Activated CD4-positive, alpha-beta memory T cell treated with anti-CD3 and anti-CD28 coated beads for 36 hours (primary cell): Measurements from ENCODE around the gene IFNAR1. TPM values are rescaled to one million over a fixed set of nuclear protein-coding genes. Genes with fewer than 3 reads are reported as not detected.

ENCODE experiments used
- CTCF ChIA-PET: fragments of 350-600 bp; sonication (Branson Sonifier 250); formaldehyde crosslinking; loops from one replicate; lab custom pipeline; 2021; ENCODE audit warnings: antibody characterized with exemption, inconsistent platforms; lab: Charles Lee
- POLR2A ChIA-PET: fragments of 350-600 bp; sonication (Branson Sonifier 250); formaldehyde crosslinking; loops from one replicate; lab custom pipeline; 2021; ENCODE audit warnings: antibody characterized with exemption; lab: Charles Lee
- DNase-seq: peaks from one replicate; pipeline ENCODE4 v3.0.0-alpha.2; 2020
- H3K27ac Mint-ChIP-seq: one replicate; pipeline ENCODE4 v1.8.0; 2021; ENCODE audit warnings: mixed read lengths
- H3K27me3 Mint-ChIP-seq: one replicate; pipeline ENCODE4 v1.8.0; 2021; ENCODE audit warnings: mixed read lengths
- H3K36me3 Mint-ChIP-seq: one replicate; pipeline ENCODE4 v1.8.0; 2021; ENCODE audit warnings: mixed read lengths
- H3K4me1 Mint-ChIP-seq: one replicate; pipeline ENCODE4 v1.8.0; 2021; ENCODE audit warnings: low read depth, mixed read lengths
- H3K4me3 Mint-ChIP-seq: one replicate; pipeline ENCODE4 v1.8.0; 2021; ENCODE audit warnings: mild to moderate bottlenecking, mixed read lengths
- H3K9me3 Mint-ChIP-seq: one replicate; pipeline ENCODE4 v1.8.0; 2021; ENCODE audit warnings: mixed read lengths
- intact Hi-C: fragments of 100-400 bp; cut with micrococcal nuclease; formaldehyde crosslinking; loops from one replicate; pipeline ENCODE4 v1.15.1; 2023
- total RNA-seq, 2 experiments: library from RNA; stranded (reverse); gene quantifications; one replicate each; pipeline ENCODE4 v1.2.3, GENCODE V29; 2021

The IFNAR1 gene
- total RNA-seq, 2 experiments from 2014 or later, result 28.0 to 32.0 TPM

- H3K4me1 Mint-ChIP-seq, result peaks cover 40% of the 10 kb centered on the region
- H3K27ac Mint-ChIP-seq, result peak overlapping the region; percentile 81
- peak overlapping the region; percentile 90 for H3K4me3 Mint-ChIP-seq
- POLR2A ChIA-PET, result interaction anchor here (0.6 to 3.1 kb wide), 3 partner anchors 31 to 162 kb away, joined by 3 to 18 read pairs (median 3); no protein-coding TSS in a partner anchor
- H3K36me3 Mint-ChIP-seq, result peaks cover 13% of the 10 kb centered on the region
- peak; percentile 59 for DNase-seq
- intact Hi-C loops, result loop anchor here (1.0 kb wide), 1 partner anchor 21 kb away; no protein-coding TSS in a partner anchor
- no peaks in the 10 kb centered on the region for H3K9me3 Mint-ChIP-seq
- CTCF ChIA-PET, result interaction anchor here (1.3 to 2.4 kb wide), 4 partner anchors 41 to 207 kb away, joined by 3 to 8 read pairs (median 5); no protein-coding TSS in a partner anchor
- peaks cover 16% of the 10 kb centered on the region for H3K27me3 Mint-ChIP-seq
Observed at GRCh38 chr21:33403786-33404585, 79.2 kb downstream of the IFNAR1 start.

- ChIA-PET CTCF (interaction anchor here (0.6 to 2.4 kb wide), 7 partner anchors 22 to 209 kb away, joined by 3 to 11 read pairs (median 8); no protein-coding TSS in a partner anchor), POLR2A (interaction anchor here (0.6 to 3.1 kb wide), 4 partner anchors 22 to 74 kb away, joined by 3 to 18 read pairs (median 6); partner anchors contain the start of gene TMEM50B)
- DNase-seq, result peak; percentile 56
- Mint-ChIP-seq H3K36me3 (peaks cover 18% of the 10 kb centered on the region), H3K27me3 (peaks cover 11% of the 10 kb centered on the region), H3K27ac (peak overlapping the region; percentile 23), H3K4me1 (peaks cover 51% of the 10 kb centered on the region), H3K9me3 (no peaks in the 10 kb centered on the region), H3K4me3 (no peak overlapping the region)
- intact Hi-C loops, result loop anchor here (1.0 kb wide), 1 partner anchor 28 kb away; no protein-coding TSS in a partner anchor
Observed at GRCh38 chr21:33406493-33406892, 81.7 kb downstream of the IFNAR1 start.

Other genes starting within 250 kb of the IFNAR1 start
- gene IFNAR2, start 95.0 kb upstream of the IFNAR1 start, total RNA-seq, result 10 to 100 TPM; 29.9 to 30.1 TPM
- 10 to 100 TPM; 31.3 to 32.5 TPM for gene IL10RB, start 58.6 kb upstream of the IFNAR1 start, total RNA-seq
- gene IFNGR2, start 78.4 kb downstream of the IFNAR1 start, total RNA-seq, result 10 to 100 TPM; 14.3 to 17.0 TPM
- 10 to 100 TPM; 18.6 to 21.8 TPM for gene TMEM50B, start 155.0 kb downstream of the IFNAR1 start, total RNA-seq
- gene DNAJC28, start 166.7 kb downstream of the IFNAR1 start, total RNA-seq, result under 1 TPM; 0.67 to 0.75 TPM
- 100 to 1,000 TPM; 210 to 214 TPM for gene GART, start 217.1 kb downstream of the IFNAR1 start, total RNA-seq
- 100 to 1,000 TPM; 270 to 279 TPM for gene SON, start 218.1 kb downstream of the IFNAR1 start, total RNA-seq